HFF-Myc (cell line): ENCODE measurements around the gene NBEAL1.
"Not testable (repeated sequence)": the region's sequence is repeated elsewhere in the genome, so short reads cannot be mapped to it uniquely, and the experiment has no call there.

Experiments used
- DNase-seq: peaks from one replicate; pipeline ENCODE4 v3.0.0-alpha.2; 2011; ENCODE audit warnings: low read depth; ENCODE audit errors: extremely low read depth
- H3K4me3 ChIP-seq: replicated peaks from 2 replicates; pipeline ENCODE4 v1.5.1; 2011; ENCODE audit warnings: low read depth, mild to moderate bottlenecking, control low read depth, low read length
- CTCF ChIP-seq: IDR thresholded peaks from 2 replicates; pipeline ENCODE4 v1.5.1; 2012; ENCODE audit warnings: mild to moderate bottlenecking, low read depth, low read length, control low read depth; ENCODE audit errors: missing control alignments

The NBEAL1 gene

GRCh38 chr2:203080447-203081045, 65.9 kb downstream of the NBEAL1 start:
- DNase-seq = no peak

GRCh38 chr2:203083328-203083727, 68.7 kb downstream of the NBEAL1 start:
- DNase-seq = no peak
- no peak for TF ChIP-seq CTCF
- no peak overlapping the region for H3K4me3 ChIP-seq

More at GRCh38 chr2:203080447-203081045, 65.9 kb downstream of the NBEAL1 start:
- H3K4me3 ChIP-seq = no peak overlapping the region
- no peak for TF ChIP-seq CTCF

- H3K4me3 ChIP-seq, DNase-seq: not testable (repeated sequence)
These were observed 71.7 kb downstream of the NBEAL1 start for GRCh38 chr2:203086381-203086780.

GRCh38 chr2:203090721-203091120, 76.0 kb downstream of the NBEAL1 start:
- not testable (repeated sequence) for DNase-seq

GRCh38 chr2:203097735-203098134, 83.1 kb downstream of the NBEAL1 start:
- DNase-seq = no peak
- H3K4me3 ChIP-seq = no peak overlapping the region
- TF ChIP-seq CTCF = no peak

More at GRCh38 chr2:203090721-203091120, 76.0 kb downstream of the NBEAL1 start:
- not testable (repeated sequence) for H3K4me3 ChIP-seq

GRCh38 chr2:203102357-203102756, 87.7 kb downstream of the NBEAL1 start:
- not testable (repeated sequence) for H3K4me3 ChIP-seq, DNase-seq

GRCh38 chr2:203104273-203104672, 89.6 kb downstream of the NBEAL1 start:
- TF ChIP-seq CTCF = no peak
- DNase-seq = no peak
- no peak overlapping the region for H3K4me3 ChIP-seq

GRCh38 chr2:203105996-203106395, 91.3 kb downstream of the NBEAL1 start:
- no peak for TF ChIP-seq CTCF
- no peak for DNase-seq

GRCh38 chr2:203110496-203110895, 95.8 kb downstream of the NBEAL1 start:
- not testable (repeated sequence) for H3K4me3 ChIP-seq, DNase-seq

More at GRCh38 chr2:203105996-203106395, 91.3 kb downstream of the NBEAL1 start:
- H3K4me3 ChIP-seq = no peak overlapping the region
